Islet of Langerhans (tissue), 1 donor: ENCODE data around the gene HACD4.

Experiments used
- FAIRE-seq: peaks from one replicate; lab custom pipeline; 2011; peaks lifted over from hg19 to GRCh38; lab: Jason Lieb, UNC

The HACD4 gene, protein sequence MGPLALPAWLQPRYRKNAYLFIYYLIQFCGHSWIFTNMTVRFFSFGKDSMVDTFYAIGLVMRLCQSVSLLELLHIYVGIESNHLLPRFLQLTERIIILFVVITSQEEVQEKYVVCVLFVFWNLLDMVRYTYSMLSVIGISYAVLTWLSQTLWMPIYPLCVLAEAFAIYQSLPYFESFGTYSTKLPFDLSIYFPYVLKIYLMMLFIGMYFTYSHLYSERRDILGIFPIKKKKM

GRCh38 chr9:21031091-21031807 is at the start of gene HACD4:
Gene HACD4 (minus strand): TSS chr9:21031640. CDS start chr9:21031590, 50 bp downstream.
- FAIRE-seq: no peak

- no peak for FAIRE-seq
These were observed 49.4 kb upstream of the HACD4 start for GRCh38 chr9:21080793-21081192.

- no peak for FAIRE-seq
These were observed 47.3 kb upstream of the HACD4 start for GRCh38 chr9:21078702-21079101.

- no peak for FAIRE-seq
These were observed 46.3 kb upstream of the HACD4 start, which contains the start of gene IFNB1 for GRCh38 chr9:21077781-21078180. Gene IFNB1 (minus strand): TSS chr9:21077942. CDS start chr9:21077869, 73 bp downstream.

DNA sequence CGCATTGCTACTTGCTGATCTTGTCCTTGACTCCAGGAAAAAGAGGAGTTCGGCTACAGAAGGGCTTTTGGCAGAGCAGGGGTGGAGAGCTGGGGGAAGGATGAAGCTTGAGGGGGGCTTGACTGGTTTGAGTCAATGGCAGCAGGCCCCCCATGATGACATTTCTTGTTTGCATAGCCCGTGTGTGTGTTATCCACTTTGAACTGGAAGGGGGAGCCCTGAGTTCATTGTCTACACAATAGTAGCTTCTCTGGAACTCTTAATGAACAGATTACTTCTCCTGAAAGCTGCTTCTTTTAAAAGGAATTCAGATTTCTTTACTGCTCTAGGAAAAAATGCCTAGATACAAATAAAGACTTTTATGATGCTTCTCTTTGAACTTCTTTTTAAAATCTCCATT is 44.0 kb upstream of the HACD4 start:
- FAIRE-seq: no peak

DNA sequence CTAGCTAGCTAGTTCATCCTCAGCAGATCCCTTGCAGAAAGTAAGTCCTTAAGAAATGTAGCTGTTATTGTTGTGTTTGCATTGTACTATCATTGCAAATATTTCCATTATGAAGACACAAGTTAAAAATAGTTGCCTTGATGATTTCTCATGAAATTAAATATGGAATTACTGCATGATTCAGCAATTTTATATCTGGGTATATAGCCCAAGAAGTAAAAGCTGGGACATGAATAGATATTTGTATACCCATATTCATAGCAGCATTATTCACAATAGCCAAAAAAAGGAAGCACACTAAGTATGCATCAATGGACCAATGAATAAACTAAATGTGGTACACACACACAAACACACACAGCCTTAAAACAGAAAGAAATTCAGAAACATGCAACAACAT is 39.5 kb upstream of the HACD4 start:
- FAIRE-seq: no peak

DNA sequence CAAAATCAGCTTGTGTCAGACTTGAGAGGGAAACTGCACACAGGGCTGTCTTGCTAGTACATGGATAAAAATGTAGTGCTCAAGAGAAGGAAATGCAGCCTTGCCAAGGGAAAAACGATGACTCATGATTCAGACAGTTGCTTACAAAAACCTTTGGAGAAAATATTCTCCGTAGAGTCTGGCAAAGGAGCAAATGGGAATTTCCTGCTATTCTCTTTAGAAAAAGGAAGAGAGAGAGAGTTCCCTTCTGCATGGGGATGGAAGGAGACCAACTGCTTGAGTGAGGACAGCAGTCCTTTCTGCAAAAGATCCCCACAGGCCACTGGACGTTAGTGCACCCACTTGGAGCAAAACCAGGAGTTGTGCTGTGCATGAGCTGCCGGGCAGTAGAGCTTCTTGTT is 38.7 kb upstream of the HACD4 start:
- FAIRE-seq: no peak

DNA sequence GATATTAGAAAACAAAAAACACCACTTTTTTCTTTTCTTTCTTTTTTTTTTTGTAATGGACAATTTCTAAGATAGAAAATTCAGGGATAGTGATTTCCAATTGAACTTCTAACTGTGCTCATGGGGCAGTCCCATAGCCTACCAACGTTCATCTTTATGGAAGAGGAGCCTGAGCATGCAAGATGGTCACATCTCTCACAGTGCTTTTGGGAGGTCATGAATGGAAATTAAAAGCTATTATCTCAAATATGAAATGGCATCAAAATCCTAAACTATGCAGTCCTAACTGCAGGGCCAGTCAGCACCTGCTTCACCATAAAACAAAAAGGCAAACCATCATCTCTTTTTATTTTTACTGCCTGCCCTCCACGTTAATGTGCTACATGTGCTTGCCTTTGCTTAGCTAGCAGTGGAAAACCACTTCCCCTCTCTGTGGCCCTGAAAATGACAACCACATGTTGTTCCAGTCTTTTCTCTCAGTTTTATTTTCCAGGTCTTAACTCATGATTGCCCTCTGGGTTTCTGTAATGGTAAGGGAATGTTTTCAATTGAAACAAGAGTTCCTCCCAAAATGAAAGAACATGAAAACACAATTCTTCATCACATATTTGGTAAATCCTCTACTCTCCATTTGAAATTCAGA is 29.6 kb upstream of the HACD4 start:
- no peak for FAIRE-seq

DNA sequence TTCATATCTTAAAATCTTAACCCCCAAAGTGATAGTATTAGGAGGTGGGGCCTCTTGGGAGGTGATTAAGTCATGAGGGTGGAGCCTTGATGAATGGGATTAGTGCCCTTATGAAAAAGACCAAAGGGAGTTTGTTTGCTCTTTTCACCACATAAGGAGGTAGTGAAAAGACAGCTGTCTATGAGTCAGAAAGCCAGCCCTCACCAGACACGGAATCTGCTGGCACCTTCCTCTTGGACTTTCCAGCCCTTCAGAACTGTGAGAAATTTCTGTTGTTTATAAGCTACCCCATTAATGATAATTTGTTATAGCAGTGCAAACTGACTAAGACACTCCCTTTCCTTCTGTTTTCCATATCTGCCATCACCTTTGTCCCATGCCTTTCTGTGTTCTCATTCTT is 25.5 kb upstream of the HACD4 start:
- FAIRE-seq: no peak

DNA sequence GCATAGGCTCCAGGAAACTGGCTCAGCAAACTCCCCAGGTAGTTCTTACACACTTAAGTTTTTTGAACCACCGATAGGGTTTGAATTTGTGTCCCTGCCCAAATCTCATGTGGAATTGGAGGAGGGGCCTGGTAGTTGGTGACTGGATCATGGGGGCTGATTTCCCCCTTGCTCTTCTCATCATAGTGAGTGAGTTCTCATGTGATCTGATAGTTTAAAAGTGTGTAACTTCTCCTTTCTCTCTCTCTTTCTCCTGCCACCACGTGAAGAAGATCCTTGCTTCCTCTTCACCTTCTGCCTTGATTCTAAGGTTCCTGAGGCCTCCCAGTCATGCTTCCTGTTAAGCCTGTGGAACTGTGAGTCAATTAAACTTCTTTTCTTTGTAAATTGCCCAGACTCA is 22.4 kb upstream of the HACD4 start:
- FAIRE-seq: no peak

DNA sequence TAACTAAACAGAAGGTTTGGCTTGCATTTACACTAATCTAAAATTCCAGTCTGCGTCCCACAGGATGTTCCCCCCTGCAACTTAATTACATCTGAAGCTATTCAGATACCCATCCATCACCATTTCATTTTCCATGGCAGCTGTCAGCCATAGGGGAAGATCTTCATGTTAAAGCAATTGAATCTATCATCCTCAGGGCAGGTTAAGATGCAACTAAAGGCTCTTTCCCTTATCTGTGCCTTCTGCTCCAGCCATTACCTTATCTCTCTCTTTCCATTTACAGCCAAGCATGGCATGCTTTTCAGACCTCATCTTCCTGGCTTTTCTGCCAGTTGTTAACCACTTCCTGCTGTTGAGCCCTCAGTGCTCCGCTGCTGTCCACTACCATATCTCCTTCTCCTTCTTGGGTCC is 15.8 kb upstream of the HACD4 start:
- no peak for FAIRE-seq

DNA sequence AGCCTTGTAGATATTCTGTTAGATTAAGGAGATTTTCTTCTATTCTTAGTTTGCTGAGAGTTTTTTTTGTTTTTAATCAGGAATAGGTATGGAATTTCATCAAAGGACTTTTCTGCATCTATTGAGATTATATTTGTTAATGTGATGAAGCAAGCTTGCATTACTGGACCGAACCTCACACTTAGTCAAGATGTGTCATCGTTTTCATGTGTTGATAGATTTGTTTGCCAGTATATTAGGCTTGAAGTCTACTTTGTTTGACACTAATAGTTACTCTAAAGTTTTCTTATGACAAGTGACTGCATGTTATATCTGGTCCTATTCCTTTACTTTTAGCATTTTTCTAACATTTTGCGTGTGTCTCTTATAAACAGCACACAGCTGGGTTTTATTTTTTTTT is 12.4 kb upstream of the HACD4 start:
- no peak for FAIRE-seq

- no peak for FAIRE-seq
These were observed 11.0 kb upstream of the HACD4 start for GRCh38 chr9:21042466-21042865.

GRCh38 chr9:21039302-21039701 is 7.9 kb upstream of the HACD4 start:
- no peak for FAIRE-seq

DNA sequence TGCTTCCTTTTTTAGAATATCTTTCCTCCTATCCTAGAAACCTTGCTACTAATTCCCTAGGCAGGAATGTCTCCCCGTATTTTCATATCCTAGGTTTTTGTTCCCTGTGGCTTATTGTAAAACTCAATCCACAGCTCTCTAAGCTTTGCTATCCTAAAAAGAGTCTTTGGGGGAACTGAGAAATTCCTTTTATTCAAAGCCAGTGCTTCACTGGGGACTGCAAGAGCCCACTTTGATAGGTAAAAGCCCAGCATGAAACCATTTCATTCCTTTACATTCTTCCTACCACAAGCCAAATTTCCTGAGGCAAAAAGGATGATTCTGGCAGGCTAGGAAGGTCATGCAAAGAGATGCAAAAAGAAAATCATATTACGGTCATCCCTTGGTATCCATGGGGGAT is 5.8 kb upstream of the HACD4 start:
- FAIRE-seq: no peak

DNA sequence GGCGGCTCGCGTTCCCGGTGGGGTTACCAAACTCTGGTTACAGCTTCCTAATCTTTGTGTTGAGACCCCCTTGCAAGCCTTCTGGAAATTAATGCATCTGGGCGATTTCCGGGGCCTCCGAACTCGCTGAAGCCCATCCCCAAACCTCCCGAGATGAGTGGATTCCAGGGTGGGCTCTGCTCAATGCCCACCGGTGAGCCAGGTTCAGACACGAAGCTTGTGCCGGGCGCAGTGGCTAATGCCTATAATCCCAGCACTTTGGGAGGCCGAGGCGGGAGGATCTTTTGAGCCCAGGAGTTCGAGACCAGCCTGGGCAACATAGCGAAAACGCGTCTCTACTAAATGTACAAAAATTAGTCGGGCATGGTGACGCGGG is 356 bp upstream of the HACD4 start:
- no peak for FAIRE-seq

DNA sequence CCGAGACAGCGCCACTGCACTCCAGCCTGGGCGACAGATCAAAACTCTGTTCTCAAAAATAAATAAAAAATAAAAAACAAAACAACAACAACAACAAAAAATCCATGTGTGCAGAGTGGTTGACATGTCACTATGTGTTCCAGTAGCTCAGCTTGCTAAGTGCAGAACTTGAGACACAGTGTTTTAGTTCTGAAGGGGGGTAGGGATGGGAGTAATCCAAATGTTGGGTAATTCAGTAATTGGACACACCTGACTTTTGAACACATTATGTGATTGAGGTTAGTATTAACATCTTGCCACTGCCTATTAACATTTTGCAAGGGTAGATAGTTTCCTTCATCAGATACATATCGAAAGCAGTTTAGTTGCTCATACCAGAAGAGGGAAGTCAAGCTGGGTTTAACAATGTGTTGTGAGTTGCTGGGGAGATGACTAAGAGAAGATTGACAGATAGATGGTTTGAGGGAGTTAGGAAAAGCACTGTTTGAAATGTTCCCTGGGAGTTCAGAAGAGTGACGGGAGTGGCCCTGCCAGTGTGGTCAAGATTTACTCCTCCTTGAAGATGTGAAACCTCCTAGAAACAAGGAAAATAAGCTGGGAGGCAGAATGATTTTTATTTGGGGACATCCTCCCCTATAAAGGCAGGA is 928 bp downstream of the HACD4 start:
- no peak for FAIRE-seq

DNA sequence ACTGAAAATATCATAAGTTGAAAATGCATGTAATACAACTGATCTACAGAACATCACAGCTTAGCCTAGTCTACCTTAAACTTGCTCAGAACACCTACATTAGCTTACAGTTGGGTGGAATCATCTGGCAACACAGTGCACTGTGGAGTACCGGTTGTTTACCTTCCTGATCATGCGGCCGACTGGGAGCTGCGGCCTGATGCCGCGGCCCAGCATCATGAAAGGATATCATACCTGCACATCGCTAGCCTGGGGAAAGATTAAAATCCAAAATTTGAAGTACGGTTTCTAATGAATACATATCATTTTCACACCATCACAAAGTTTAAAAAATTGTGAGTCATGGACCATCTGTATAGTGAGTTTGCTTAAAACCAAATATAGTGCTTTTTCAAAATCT is 1.8 kb downstream of the HACD4 start:
- peak; percentile 95 for FAIRE-seq

- FAIRE-seq: no peak
These were observed 3.0 kb downstream of the HACD4 start for GRCh38 chr9:21028466-21028865.

GRCh38 chr9:21027295-21027694 is 4.1 kb downstream of the HACD4 start:
- no peak for FAIRE-seq

DNA sequence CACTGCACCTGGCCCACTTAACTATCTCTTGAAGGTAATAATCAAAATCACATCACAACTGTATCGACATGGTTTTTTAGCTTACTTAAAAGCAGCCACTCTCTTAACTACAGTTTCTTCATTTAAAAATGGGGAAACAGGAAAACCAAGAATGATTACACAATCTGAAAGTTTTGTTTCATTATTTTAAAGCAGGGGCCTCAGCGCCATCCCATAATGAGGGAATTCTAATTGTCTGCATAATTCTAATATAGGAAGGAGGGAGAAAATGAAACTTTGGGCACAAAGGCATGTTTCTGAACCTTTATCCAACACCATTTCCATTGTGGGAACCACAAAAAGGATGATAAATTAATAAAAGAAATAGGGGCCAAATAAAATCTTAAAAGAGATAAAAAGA is 7.6 kb downstream of the HACD4 start:
- no peak for FAIRE-seq

GRCh38 chr9:21018177-21018576 is 13.3 kb downstream of the HACD4 start:
- FAIRE-seq: peak; percentile 62
